Measurements from ENCODE around the gene EHF. TPM values are rescaled to one million over a fixed set of nuclear protein-coding genes. Genes with fewer than 3 reads are reported as not detected.

EHF gene
- total RNA-seq, 1 donor from 2014 or later: 0.25 TPM

DNA sequence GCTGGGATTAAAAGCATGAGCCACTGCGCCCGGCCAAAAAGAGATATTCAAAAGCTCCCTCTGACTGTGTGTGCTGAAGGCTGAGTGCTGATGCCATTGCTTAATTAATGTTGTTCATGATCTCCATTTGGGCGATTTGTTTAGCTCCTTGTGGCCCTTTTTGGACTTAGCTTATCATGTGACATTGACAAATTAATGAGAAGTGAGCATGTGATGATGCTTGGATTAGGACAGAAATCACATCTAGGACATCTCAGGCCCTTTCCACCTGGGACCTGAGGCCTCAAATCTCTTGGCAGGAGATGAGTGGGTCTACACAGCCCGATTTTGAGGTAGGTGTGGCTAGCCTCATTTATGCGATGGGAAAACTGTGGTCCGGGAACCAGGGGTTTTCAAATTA is 10.4 kb downstream of the EHF start:
- no peaks in the 10 kb centered on the region for H4K20me1 ChIP-seq (ENCODE audit: insufficient read depth, low read length)
- H3K27me3 ChIP-seq (ENCODE audit: insufficient read depth, low read length): no peaks in the 10 kb centered on the region
- H3K27ac Mint-ChIP-seq (ENCODE audit: unreplicated experiment): no peak overlapping the region
- H3K4me1 Mint-ChIP-seq (ENCODE audit: low read depth, unreplicated experiment): no peaks in the 10 kb centered on the region
- no peaks in the 10 kb centered on the region for H3K36me3 ChIP-seq (ENCODE audit: insufficient read depth, low read length)
- H3K4me2 ChIP-seq (ENCODE audit: low read length): no peak overlapping the region
- no peak overlapping the region for H3K4me3 Mint-ChIP-seq (ENCODE audit: unreplicated experiment)
- H3K4me3 ChIP-seq (ENCODE audit: insufficient read depth, low read depth, low read length): no peak overlapping the region
- no peaks in the 10 kb centered on the region for H3K9me3 Mint-ChIP-seq (ENCODE audit: unreplicated experiment)
- no peaks in the 10 kb centered on the region for H3K9me3 ChIP-seq (ENCODE audit: insufficient read depth, low read depth, low read length)
- H3K4me1 ChIP-seq (ENCODE audit: insufficient read depth, low read length): peaks cover 18% of the 10 kb centered on the region
- no peak overlapping the region for H2AFZ ChIP-seq (ENCODE audit: low read depth, low read length)
- TF ChIP-seq, protein P1, sequence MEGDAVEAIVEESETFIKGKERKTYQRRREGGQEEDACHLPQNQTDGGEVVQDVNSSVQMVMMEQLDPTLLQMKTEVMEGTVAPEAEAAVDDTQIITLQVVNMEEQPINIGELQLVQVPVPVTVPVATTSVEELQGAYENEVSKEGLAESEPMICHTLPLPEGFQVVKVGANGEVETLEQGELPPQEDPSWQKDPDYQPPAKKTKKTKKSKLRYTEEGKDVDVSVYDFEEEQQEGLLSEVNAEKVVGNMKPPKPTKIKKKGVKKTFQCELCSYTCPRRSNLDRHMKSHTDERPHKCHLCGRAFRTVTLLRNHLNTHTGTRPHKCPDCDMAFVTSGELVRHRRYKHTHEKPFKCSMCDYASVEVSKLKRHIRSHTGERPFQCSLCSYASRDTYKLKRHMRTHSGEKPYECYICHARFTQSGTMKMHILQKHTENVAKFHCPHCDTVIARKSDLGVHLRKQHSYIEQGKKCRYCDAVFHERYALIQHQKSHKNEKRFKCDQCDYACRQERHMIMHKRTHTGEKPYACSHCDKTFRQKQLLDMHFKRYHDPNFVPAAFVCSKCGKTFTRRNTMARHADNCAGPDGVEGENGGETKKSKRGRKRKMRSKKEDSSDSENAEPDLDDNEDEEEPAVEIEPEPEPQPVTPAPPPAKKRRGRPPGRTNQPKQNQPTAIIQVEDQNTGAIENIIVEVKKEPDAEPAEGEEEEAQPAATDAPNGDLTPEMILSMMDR (IDR thresholded peaks at IDR 0.05; ENCODE audit: insufficient read depth, low read depth, low read length): no peak
- TF ChIP-seq EZH2 (IDR thresholded peaks at IDR 0.05; ENCODE audit: insufficient read depth, low read length): no peak
- DNase-seq (ENCODE audit: low read depth) (no peak), FAIRE-seq (no peak)
- no peak overlapping the region for H3K9ac ChIP-seq (ENCODE audit: low read length)
- H3K36me3 Mint-ChIP-seq (ENCODE audit: low read depth, unreplicated experiment): no peaks in the 10 kb centered on the region
- H3K27me3 Mint-ChIP-seq (ENCODE audit: low read depth, unreplicated experiment): no peaks in the 10 kb centered on the region
- no peaks in the 10 kb centered on the region for H3K79me2 ChIP-seq (ENCODE audit: insufficient read depth, low read length)
- H3K27ac ChIP-seq (ENCODE audit: low read depth, low read length): no peak overlapping the region

DNA sequence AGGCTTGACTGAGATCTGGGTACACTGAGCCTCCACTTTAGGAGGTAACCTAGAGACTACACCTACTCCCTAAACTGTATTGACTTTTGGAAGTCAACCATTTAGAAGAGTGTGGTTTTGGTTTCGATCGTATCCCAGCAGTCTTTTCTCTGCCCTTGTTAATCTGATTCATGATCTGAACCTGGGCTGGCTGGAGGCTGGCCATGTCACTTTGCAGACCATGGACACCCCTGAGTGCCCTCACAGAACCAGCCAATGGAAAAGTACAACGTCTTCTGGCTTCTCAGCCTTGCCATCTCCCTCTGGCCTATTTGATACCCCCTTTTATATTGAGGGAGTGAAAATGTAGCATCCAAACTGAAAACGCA is 10.8 kb downstream of the EHF start:
- H2AFZ ChIP-seq (ENCODE audit: low read depth, low read length): no peak overlapping the region
- no peak overlapping the region for H3K4me3 Mint-ChIP-seq (ENCODE audit: unreplicated experiment)
- TF ChIP-seq, protein P1 (IDR thresholded peaks at IDR 0.05; ENCODE audit: insufficient read depth, low read depth, low read length): no peak
- TF ChIP-seq EZH2 (IDR thresholded peaks at IDR 0.05; ENCODE audit: insufficient read depth, low read length): no peak
- no peaks in the 10 kb centered on the region for H4K20me1 ChIP-seq (ENCODE audit: insufficient read depth, low read length)
- no peaks in the 10 kb centered on the region for H3K4me1 Mint-ChIP-seq (ENCODE audit: low read depth, unreplicated experiment)
- FAIRE-seq (no peak), DNase-seq (ENCODE audit: low read depth) (no peak)
- H3K79me2 ChIP-seq (ENCODE audit: insufficient read depth, low read length): no peaks in the 10 kb centered on the region
- no peak overlapping the region for H3K9ac ChIP-seq (ENCODE audit: low read length)
- H3K27me3 ChIP-seq (ENCODE audit: insufficient read depth, low read length): no peaks in the 10 kb centered on the region
- H3K9me3 ChIP-seq (ENCODE audit: insufficient read depth, low read depth, low read length): no peaks in the 10 kb centered on the region
- H3K4me1 ChIP-seq (ENCODE audit: insufficient read depth, low read length): peaks cover 18% of the 10 kb centered on the region
- H3K36me3 Mint-ChIP-seq (ENCODE audit: low read depth, unreplicated experiment): no peaks in the 10 kb centered on the region
- no peaks in the 10 kb centered on the region for H3K27me3 Mint-ChIP-seq (ENCODE audit: low read depth, unreplicated experiment)
- H3K27ac Mint-ChIP-seq (ENCODE audit: unreplicated experiment): no peak overlapping the region
- H3K9me3 Mint-ChIP-seq (ENCODE audit: unreplicated experiment): no peaks in the 10 kb centered on the region
- H3K4me3 ChIP-seq (ENCODE audit: insufficient read depth, low read depth, low read length): no peak overlapping the region
- no peak overlapping the region for H3K4me2 ChIP-seq (ENCODE audit: low read length)
- H3K27ac ChIP-seq (ENCODE audit: low read depth, low read length): no peak overlapping the region
- H3K36me3 ChIP-seq (ENCODE audit: insufficient read depth, low read length): no peaks in the 10 kb centered on the region

DNA sequence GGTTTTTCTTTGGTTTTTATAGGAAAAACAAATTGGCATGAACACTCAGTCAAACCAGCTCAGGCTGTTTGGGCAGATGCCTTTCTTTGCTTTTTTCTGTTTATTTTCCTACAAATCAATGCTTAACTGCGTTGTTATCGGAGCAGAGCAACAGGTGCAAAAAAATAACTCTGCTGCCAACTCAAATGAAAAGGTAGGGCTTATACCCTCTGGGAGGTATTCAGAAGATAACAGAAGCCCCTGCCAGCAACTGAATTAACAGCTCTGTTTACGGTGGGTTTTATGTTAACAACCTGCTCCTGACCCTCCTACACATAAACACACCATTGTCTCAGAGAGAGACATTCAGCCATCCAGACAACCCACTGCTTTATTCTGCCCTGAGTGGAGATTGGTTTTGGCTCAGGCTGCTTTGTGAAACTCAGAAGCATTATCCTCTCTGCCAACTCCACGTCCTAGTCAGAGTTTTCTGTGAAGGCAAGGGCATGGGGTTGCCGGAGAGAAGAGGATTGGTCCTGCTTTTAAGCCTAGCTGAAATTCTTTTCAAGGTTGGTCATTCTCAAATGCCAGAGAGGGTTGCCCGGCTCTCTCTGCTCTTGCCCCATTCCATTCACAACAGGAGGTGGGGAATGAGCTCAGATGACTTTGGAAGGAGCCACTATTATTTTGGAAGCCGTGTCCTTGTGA is 11.4 kb downstream of the EHF start:
- Mint-ChIP-seq H3K36me3 (ENCODE audit: low read depth, unreplicated experiment) (no peaks in the 10 kb centered on the region), H3K27me3 (ENCODE audit: low read depth, unreplicated experiment) (no peaks in the 10 kb centered on the region), H3K9me3 (ENCODE audit: unreplicated experiment) (no peaks in the 10 kb centered on the region), H3K4me1 (ENCODE audit: low read depth, unreplicated experiment) (no peaks in the 10 kb centered on the region), H3K27ac (ENCODE audit: unreplicated experiment) (no peak overlapping the region), H3K4me3 (ENCODE audit: unreplicated experiment) (no peak overlapping the region)
- Histone ChIP-seq H3K27me3 (ENCODE audit: insufficient read depth, low read length) (no peaks in the 10 kb centered on the region), H4K20me1 (ENCODE audit: insufficient read depth, low read length) (no peaks in the 10 kb centered on the region), H3K79me2 (ENCODE audit: insufficient read depth, low read length) (no peaks in the 10 kb centered on the region), H3K4me3 (ENCODE audit: insufficient read depth, low read depth, low read length) (no peak overlapping the region), H3K9me3 (ENCODE audit: insufficient read depth, low read depth, low read length) (no peaks in the 10 kb centered on the region), H3K4me2 (ENCODE audit: low read length) (peak overlapping the region; percentile 44), H3K9ac (ENCODE audit: low read length) (no peak overlapping the region), H3K4me1 (ENCODE audit: insufficient read depth, low read length) (peaks cover 18% of the 10 kb centered on the region), H3K27ac (ENCODE audit: low read depth, low read length) (no peak overlapping the region), H2AFZ (ENCODE audit: low read depth, low read length) (peak overlapping the region; percentile 18), H3K36me3 (ENCODE audit: insufficient read depth, low read length) (no peaks in the 10 kb centered on the region)
- DNase-seq (ENCODE audit: low read depth) (no peak), FAIRE-seq (no peak)
- TF ChIP-seq, protein P1 (IDR thresholded peaks at IDR 0.05; ENCODE audit: insufficient read depth, low read depth, low read length): no peak
- TF ChIP-seq EZH2 (IDR thresholded peaks at IDR 0.05; ENCODE audit: insufficient read depth, low read length): no peak
